ENCODE measurements around the gene KCNQ5.

KCNQ5 gene

DNA sequence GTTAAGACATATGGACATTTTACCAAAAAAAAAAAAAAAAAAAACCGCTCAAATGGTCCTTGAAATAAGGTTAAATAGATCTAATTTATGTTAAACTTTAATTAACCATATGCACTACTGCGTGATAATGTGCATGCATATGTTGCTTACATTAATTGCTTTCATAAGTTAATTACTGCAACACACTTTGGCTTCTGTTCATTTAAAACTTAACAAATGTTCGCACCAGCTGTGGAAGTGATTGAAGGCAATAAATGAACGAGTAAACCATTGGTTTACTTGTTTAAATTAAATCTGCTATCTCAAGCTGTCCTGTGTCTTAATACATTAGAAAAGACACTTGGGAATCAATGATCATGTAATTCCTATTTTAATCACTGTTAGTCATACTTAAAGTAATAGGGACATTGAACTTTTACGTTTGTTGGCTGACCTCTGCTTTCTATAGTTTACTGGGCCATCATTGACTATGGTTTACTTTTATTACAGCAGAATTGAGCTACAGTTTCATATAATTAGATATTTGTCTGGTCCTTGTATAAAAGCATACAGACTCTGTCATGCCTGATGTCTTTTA, 308.8 kb downstream of the KCNQ5 start:
- DNase-seq: no peak

GRCh38 chr6:72931325-72931887, 309.5 kb downstream of the KCNQ5 start:
- no peak for DNase-seq

GRCh38 chr6:72933233-72933632, 311.4 kb downstream of the KCNQ5 start:
- no peak for DNase-seq

DNA sequence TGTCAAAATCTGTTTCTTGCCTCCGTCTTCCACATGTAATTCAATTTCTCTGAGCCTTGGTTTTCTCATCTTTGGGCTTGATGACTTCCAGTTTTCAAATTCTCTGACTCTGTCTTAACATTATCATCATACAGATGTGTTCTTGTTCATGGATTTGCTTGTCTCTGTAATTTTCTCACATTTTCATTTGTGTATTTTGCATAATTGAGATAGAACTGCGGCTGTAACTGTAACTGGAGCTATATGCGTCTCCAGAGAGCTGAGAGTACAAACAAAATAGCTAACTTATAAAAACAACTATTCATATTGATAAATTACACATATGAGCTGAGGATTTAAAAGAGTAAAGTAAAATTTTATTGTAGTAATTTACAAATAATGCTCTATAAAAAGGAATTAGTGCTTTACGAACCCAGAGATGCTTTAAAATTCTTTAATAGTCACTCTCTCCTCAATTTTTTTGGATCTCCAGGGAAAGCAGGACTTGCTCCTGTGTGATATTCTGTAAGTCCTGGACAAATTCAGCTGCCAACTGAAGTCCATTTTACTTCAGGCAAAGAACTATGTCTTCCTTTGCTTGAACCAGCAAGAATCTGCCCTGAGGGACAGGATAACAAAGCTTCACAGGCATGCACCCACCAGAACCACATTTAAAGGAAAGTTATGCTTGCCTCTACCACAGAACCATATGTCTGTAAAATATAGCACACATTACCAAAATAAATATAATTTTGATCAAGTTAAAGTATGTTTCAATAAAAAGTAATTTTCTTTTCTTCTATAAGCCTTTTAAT, 315.1 kb downstream of the KCNQ5 start:
- DNase-seq: no peak

- no peak for DNase-seq
These were observed 316.2 kb downstream of the KCNQ5 start for GRCh38 chr6:72938104-72938503.

DNA sequence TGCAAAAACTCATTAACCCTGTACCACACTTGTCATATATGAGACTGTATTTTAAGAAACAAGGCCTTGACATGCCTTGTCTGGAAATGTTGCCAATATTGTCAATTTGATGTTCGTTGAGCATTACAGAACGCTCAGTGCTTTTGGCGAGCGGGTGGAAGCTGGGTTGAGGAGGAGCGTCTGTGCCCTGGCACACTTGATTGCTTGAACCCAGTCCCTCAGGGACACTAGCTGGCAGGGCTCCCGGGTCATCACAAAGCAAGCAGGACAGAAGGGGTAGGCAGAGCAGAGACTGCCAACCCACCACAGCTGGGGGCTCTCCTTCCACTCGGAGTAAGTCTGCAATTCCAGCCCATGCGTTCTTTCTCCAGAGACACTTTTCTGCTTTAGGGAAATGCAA, 317.1 kb downstream of the KCNQ5 start:
- no peak for DNase-seq

- no peak for DNase-seq
These were observed 318.4 kb downstream of the KCNQ5 start for GRCh38 chr6:72940265-72940664.

DNA sequence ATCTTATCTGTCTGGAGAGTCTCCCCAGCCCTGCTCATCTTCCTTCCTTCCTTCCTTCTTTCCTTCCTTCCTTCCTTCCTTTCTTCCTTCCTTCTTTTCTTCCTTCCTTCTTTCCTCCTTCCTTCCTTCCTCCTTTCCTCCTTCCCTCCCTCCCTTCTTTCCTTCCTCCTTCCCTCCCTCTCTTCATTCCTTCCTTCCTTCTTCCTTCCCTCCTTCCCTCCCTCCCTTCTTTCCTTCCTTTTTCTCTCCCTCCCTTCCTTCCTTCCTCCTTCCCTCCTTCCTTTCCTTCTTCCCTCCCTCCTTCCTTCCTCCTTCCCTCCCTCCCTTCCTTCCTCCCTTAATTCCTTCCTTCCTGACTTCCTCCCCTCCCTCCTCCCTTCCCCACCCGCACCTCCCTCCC, 319.4 kb downstream of the KCNQ5 start:
- DNase-seq: no peak

DNA sequence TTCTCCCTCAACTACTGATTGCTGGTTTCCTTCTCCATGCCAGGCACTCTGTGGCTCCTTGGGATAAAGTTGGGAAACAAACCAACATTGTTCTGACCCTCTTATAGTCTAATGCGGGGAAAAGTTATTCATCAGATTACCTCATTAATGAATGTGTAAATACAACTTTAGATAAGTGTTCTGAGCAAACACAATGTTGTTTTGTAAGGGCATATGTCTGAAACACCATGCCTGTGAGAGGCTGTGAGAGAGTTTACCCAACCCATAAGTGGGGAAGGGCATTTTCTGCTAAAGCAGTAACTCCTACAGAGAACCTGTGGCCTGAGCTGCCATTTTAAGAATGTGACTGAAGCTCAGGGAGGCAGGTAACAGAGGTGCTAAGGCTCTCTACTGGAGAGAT, 319.9 kb downstream of the KCNQ5 start:
- DNase-seq: no peak

- no peak for DNase-seq
These were observed 321.8 kb downstream of the KCNQ5 start for GRCh38 chr6:72943699-72944098.

DNA sequence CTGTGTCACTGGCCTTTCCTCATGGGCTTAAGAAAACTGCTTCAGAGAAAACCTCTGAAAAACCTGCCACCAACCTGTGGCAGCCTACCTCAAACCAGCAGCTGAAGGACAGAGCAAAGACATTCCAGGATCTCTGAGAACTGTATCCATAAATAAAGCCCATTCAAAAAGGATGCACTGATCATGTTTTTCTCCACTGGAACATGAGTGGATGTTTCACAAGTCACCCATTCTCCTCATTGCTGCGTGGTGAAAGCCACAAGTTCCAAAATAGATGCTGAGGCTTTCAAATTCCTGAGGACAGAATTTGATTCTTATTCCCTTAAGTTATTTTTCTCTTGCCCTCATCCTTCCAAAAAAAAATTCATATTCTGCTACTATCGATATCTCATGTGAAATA, 322.8 kb downstream of the KCNQ5 start:
- no peak for DNase-seq

DNA sequence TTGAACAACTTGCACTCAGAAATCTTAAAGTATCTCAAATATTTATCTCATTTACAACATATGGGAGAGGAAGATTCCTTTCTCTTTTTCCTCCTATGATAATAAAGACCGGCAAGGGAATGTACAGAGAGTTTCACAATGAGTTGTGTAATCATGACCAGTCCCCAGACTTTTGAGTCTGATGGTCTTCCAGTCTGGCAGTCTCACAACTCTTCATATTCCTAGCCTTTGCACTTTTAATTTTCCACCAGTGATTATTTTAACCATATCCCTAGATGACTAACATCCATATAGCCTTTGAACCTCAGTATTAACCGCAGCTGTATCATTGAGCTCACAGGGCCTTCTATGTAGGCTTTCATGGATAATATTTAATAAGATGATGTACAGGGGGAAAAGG, 324.9 kb downstream of the KCNQ5 start:
- no peak for DNase-seq

- DNase-seq: no peak
These were observed 325.7 kb downstream of the KCNQ5 start for GRCh38 chr6:72947534-72947933.

DNA sequence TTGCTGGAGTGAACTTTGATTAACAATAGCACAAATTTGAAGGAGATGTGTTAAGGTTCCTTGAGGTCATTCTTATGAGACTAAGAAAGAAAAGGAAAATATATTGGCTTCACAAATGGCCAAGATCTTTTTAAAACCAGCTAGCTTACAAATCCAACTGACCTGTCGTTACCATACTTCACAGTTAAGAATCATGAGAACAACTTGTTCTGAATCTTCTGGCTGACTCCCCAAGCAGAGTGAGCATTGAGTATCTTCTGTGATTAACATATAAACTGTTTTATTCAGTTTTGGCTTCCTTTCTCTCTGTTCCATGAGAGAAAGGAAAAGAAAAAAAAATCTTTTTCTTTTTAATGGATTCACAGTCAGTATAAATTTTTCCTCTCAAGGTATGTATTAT, 326.3 kb downstream of the KCNQ5 start:
- DNase-seq: no peak

DNA sequence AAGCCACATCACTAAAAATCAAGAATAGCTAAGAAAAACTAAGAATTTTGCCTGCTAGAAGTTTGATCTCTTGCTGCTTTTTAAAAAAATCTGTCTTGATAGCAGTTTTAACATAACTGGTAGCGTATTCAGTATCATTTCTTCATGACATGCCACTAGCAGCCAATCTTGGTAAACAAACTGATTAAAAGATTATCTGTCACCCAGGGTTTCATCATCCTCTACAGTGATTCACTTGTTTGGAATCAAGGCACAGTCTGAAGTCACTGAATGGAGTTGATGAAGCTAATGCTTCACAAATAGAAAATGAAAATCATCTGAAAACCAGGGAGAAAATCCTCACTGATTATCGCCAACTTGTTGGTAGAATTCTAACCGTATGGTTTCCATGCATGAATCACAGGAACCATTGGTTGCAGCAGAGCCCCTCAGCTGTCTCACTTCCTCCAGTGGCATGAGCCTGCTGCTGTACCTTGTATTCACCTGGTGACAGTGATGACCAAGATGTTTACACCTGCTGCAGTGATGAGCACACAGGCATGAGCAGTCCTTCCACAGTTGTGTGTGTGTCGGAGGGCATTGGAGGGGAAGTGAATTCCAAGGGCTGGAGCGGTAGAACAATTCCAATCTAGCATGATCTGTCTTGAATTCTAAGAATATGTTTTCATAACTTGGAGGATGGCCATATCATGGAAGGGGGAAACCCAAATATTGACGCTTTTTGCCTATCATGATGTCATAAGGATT, 328.4 kb downstream of the KCNQ5 start:
- DNase-seq: no peak

GRCh38 chr6:72952808-72953630, 331.2 kb downstream of the KCNQ5 start:
- DNase-seq: no peak

DNA sequence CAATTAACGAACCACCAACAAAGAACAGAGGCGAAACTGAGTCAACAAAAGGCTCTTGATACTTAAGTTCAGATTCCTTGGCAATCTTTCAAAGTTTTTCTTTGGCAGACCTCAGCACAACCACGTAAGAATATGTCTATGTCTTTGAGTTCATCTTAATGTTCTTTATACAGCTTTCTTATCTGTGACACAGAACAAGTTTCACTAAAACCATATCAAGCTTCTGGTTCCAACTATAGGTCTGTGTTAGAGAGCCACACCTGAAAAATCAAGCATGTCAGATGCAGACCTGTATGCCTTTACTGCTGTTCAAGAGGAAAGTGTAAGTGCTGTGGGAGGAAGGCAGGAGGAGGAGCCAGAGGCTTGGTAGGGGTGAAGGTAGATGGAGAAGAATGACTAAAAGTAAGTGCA, 332.1 kb downstream of the KCNQ5 start:
- DNase-seq: no peak

DNA sequence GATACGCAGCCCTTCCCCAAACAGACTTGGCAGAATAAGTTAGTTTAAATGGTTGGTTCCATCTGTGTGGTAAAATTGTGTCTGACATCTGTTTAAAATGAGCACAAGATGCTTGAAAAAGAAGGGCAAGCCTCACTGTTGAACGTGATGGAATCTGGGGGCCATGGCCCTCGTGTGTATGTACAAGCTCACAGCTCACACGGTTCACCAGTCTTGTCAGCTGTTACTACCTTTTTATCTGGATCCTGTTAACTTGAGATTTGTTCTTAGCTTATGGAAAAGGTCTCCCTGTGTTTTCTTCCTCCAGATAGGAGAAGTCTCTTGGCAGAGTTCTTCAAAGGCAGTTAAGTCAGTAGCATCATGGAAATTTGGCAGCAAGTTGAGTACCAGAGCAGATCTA, 332.9 kb downstream of the KCNQ5 start:
- no peak for DNase-seq

GRCh38 chr6:72955666-72956065, 333.8 kb downstream of the KCNQ5 start:
- no peak for DNase-seq

DNA sequence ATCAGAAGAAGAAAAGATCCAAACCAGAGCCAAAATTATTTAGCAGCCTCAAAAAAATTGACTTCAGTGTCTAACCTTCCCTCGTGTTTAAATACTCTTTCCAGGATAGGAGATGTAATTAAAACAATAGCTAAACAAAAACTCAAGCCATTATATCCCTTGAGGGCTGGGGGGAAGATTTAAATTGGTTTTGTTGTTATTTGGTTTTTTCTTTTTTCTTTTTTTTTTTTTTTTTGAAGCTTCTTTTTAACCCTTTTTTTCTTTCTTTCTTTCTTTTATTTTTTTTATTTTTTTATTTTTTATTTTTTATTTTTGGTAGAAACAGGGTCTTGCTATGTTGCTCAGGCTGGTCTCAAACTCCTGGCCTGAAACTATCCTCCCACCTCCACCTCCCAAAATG, 334.4 kb downstream of the KCNQ5 start:
- no peak for DNase-seq

DNA sequence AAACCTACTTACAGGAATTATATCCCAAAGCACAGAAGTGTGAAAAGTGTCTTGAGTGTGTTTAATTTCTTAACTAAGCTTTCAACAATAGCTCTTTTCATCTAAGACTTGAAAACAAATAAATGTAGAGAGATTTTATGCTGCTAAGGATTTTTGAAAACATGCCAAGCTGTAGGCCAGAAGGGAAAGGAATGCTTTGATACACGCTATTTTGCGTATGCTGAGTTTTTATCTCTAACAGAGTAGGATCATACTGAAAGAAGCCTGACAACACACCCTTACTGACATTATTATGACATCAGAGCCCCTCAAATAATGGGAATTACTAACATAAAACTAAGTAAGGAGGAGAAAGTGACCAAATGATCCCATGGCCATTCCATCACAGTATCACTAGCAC, 338.0 kb downstream of the KCNQ5 start:
- no peak for DNase-seq

DNA sequence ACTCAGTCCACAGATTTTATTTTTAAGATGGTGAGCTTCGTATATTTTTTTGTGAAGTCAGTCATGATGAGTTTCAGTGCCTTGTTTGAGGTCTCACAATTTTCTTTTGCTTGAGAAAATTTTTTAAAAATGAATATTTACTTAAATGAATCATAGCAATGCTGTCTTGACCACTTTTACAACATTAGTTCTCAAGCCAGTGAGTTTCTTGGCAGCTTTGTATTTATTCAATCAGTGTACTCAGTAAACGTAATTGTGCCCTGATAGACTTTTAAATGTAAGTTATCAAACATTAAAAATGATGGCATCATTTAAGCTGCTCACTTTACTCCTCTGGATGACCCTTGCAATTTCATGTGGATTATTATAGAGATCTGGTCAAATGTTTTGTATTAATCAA, 342.1 kb downstream of the KCNQ5 start:
- no peak for DNase-seq

Measured in effector CD4-positive, alpha-beta T cell (primary cell).